Astrocyte (in vitro differentiated cells and primary cell): Measurements from ENCODE around the gene AFF3.

Source experiments
- CTCF ChIP-seq: IDR thresholded peaks from 2 replicates; pipeline ENCODE4 v1.5.1; 2011; ENCODE audit warnings: low read depth, mild to moderate bottlenecking, inconsistent platforms, low read length, moderate library complexity; ENCODE audit not compliant: insufficient read depth
- EZH2 ChIP-seq: IDR thresholded peaks from 2 replicates; pipeline ENCODE4 v1.6.1; 2012; ENCODE audit warnings: mild to moderate bottlenecking, low read length, inconsistent platforms; ENCODE audit not compliant: insufficient read depth

GRCh38 chr2:99748344-99748743 is 394.0 kb downstream of the AFF3 start:
- TF ChIP-seq CTCF (no peak), EZH2 (no peak)
